Erythroblast (primary cell): Measurements from ENCODE around the gene ANKS3.

Experiments
- GATA1 ChIP-seq: IDR thresholded peaks from 2 replicates; pipeline ENCODE4 v1.6.1; 2011; ENCODE audit warnings: low read depth, mild to moderate bottlenecking, control low read depth, low read length, moderate library complexity
- POLR2A ChIP-seq: IDR thresholded peaks from 2 replicates; pipeline ENCODE4 v1.6.1; 2011; ENCODE audit warnings: mild to moderate bottlenecking, low read length

DNA sequence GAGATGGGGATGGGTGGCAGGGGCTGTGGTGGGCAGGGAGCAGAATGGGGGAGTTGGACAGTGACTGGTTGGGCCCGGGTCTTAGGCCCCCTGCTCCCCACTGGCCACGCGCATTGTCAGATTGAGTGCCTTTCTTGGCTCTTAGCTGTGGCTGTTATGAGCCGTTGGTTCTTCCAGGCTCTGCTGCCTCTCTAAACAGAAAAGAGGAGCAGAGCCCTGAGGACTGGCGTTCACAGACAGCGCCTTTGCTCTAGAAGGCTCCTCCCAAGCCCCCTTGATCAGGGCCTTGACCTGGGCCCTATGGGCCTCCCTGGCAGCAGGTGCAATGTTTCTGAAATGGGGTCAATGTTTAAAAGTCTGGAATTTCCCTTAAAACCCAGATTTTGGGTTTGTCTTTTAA lies 55.5 kb downstream of the ANKS3 start:
- TF ChIP-seq POLR2A (no peak), GATA1 (no peak)
